SK-N-MC (cell line): ENCODE data around the gene AFF3.
"Not testable (repeated sequence)": the region's sequence is repeated elsewhere in the genome, so short reads cannot be mapped to it uniquely, and the experiment has no call there.

Experiments
- DNase-seq: peaks from one replicate; pipeline ENCODE4 v3.0.0-alpha.2; 2011; ENCODE audit warnings: low read depth, low spot score
- H3K27ac ChIP-seq: fragments of 200-600 bp; sonication (generic); 2 replicates; pipeline ENCODE4 v1.5.1; 2016; ENCODE audit warnings: mixed run types
- H3K36me3 ChIP-seq: fragments of 200-600 bp; sonication (generic); 2 replicates; pipeline ENCODE4 v1.6.1; 2017; ENCODE audit warnings: antibody characterized with exemption, low read length, mixed read lengths; ENCODE audit not compliant: insufficient read depth
- H3K4me3 ChIP-seq: fragments of 200-600 bp; sonication (generic); 2 replicates; pipeline ENCODE4 v1.5.1; 2016
- H3K9ac ChIP-seq: fragments of 200-600 bp; sonication (generic); 2 replicates; pipeline ENCODE4 v1.8.0; 2017; ENCODE audit warnings: mixed run types, mixed read lengths; ENCODE audit not compliant: insufficient read length
- H3K9me3 ChIP-seq: fragments of 200-600 bp; sonication (generic); 2 replicates; pipeline ENCODE4 v1.6.1; 2017; ENCODE audit warnings: low read depth, mild to moderate bottlenecking, antibody characterized with exemption, low read length, moderate library complexity, mixed read lengths
- EZH2 ChIP-seq: fragments of 200-600 bp; sonication (generic); IDR thresholded peaks from one replicate; pipeline ENCODE4 v1.6.1; 2017; ENCODE audit warnings: antibody characterized with exemption
- FOXP2 ChIP-seq: optimal IDR thresholded peaks from 2 replicates; pipeline ENCODE3; 2011; ENCODE audit warnings: mild to moderate bottlenecking, moderate library complexity; ENCODE audit not compliant: insufficient read depth; ENCODE audit errors: extremely low read length, control extremely low read depth
- POLR2AphosphoS5 ChIP-seq: IDR thresholded peaks from 2 replicates; pipeline ENCODE4 v1.6.1; 2012; ENCODE audit warnings: mild to moderate bottlenecking, low read depth, low read length, borderline replicate concordance

AFF3 gene

GRCh38 chr2:99957332-99958133 is 184.9 kb downstream of the AFF3 start:
- Histone ChIP-seq H3K27ac (no peak overlapping the region), H3K36me3 (no peaks in the 10 kb centered on the region), H3K9ac (no peak overlapping the region), H3K9me3 (no peaks in the 10 kb centered on the region), H3K4me3 (no peak overlapping the region)
- TF ChIP-seq POLR2AphosphoS5 (no peak), FOXP2 (no peak), EZH2 (no peak)
- DNase-seq, result no peak

- Histone ChIP-seq H3K36me3 (no peaks in the 10 kb centered on the region), H3K27ac (no peak overlapping the region), H3K9me3 (no peaks in the 10 kb centered on the region), H3K4me3 (no peak overlapping the region), H3K9ac (no peak overlapping the region)
- no peak for DNase-seq
- TF ChIP-seq POLR2AphosphoS5 (no peak), FOXP2 (no peak), EZH2 (no peak)
Measured at GRCh38 chr2:99956232-99957030, 186.0 kb downstream of the AFF3 start.

DNA sequence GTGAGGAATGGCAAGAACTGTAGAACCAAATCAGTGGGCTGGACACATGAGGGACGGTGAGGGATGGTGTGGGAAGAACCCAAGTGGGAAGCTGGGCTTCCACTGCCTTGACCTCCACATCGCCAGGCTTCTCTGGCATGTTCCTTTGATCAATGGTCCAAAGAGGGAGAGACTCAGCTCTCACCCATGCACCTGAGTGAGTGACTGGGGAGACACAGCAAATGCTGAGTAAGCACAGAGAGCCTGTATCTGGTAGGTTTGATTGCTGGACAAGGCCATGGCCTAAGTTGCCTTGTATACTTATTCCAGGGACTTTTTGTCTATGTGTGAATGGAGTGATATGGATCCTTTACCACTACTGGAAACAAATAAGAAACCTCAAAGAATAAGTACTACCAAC is 188.6 kb downstream of the AFF3 start:
- no peaks in the 10 kb centered on the region for H3K36me3 ChIP-seq
- no peak for DNase-seq
- no peak for TF ChIP-seq POLR2AphosphoS5
- no peak for TF ChIP-seq FOXP2
- TF ChIP-seq EZH2, result no peak
- no peak overlapping the region for H3K9ac ChIP-seq
- no peak overlapping the region for H3K4me3 ChIP-seq
- H3K27ac ChIP-seq, result no peak overlapping the region
- H3K9me3 ChIP-seq, result no peaks in the 10 kb centered on the region

DNA sequence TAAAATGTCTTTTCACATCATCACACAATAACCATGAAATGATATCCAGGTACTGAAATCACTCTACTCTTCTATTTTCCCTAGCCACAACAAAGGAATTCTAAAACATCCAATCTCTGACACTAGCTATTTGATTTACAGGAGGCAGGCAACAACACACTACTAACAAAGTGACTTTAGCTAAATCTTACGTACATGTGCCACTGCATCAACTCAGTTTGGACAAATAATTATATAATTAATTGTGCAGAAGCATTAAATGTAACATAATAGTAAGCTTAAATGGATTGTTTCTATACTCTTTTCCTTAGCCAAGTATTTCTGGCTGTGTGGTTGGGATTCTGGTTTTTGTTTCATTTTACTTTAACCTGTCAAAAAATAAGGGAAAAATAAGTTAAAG is 192.4 kb downstream of the AFF3 start:
- no peak for DNase-seq
- no peaks in the 10 kb centered on the region for H3K9me3 ChIP-seq
- H3K27ac ChIP-seq, result no peak overlapping the region
- no peak overlapping the region for H3K9ac ChIP-seq
- H3K4me3 ChIP-seq, result no peak overlapping the region
- no peak for TF ChIP-seq EZH2
- TF ChIP-seq FOXP2, result no peak
- no peak for TF ChIP-seq POLR2AphosphoS5
- H3K36me3 ChIP-seq, result no peaks in the 10 kb centered on the region

- TF ChIP-seq FOXP2 (no peak), EZH2 (no peak), POLR2AphosphoS5 (no peak)
- DNase-seq, result no peak
- H3K4me3 ChIP-seq, result no peak overlapping the region
- H3K9ac ChIP-seq, result no peak overlapping the region
- no peaks in the 10 kb centered on the region for H3K36me3 ChIP-seq
- no peak overlapping the region for H3K27ac ChIP-seq
- H3K9me3 ChIP-seq, result no peaks in the 10 kb centered on the region
Measured at GRCh38 chr2:99949530-99949929, 192.9 kb downstream of the AFF3 start.

DNA sequence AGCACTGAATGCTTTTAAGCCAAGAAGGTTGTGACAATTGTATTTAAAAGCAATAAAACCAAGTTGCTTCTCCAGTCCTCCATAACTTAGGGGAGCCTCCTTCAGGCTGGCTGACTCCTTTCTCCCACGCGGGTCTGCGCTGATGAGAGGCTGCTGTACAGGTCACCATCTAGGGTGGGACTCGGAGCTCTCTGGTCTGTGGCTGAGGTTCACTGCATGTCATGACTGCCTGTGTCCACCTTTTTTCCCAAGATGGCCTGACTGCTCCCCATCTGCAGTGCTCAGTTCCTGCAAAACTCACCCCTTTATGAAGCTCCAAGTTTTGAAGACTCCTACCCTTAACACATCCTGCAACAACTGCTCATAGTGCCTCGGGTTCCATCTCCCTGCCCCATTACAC is 194.4 kb downstream of the AFF3 start:
- no peak overlapping the region for H3K4me3 ChIP-seq
- H3K27ac ChIP-seq, result no peak overlapping the region
- no peaks in the 10 kb centered on the region for H3K36me3 ChIP-seq
- H3K9ac ChIP-seq, result no peak overlapping the region
- no peak for TF ChIP-seq POLR2AphosphoS5
- no peak for TF ChIP-seq EZH2
- no peak for TF ChIP-seq FOXP2
- no peaks in the 10 kb centered on the region for H3K9me3 ChIP-seq
- DNase-seq, result no peak

DNA sequence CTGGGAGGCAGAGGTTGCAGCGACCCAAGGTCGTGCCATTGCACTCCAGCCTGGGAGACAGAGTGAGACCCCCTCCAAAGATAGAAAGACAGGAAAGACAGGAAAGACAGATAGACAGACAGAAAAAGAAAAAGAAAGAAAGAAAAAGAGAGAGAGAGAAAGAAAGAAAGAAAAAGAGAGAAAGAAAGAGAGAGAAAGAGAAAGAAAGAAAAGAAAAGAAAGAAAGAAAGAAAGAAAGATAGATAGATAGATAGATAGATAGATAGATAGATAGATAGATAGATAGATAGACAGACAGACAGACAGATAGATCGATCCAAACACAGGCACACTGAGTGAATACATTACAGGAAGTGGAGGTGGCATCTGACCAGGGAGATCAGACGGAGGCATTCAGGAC is 195.0 kb downstream of the AFF3 start:
- H3K36me3 ChIP-seq, result not testable (repeated sequence)

DNA sequence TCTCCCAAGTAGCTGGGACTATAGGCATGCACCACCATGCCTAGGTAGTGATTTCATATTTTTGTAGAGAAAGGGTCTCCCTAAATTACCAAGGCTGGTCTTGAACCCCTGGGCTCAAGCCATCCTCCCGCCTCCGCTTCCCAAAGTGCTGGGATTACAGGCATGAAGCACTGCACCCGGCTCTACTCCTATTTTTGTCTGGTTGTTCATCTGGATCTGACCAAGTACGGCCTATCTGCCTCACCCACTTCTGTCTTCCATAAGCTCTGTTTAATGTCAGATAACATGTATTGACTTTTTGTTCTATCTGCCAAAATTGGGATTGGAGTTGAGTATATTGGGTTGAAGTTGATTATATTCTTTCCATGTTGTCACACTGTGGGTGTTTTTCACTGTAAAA is 198.4 kb downstream of the AFF3 start:
- Histone ChIP-seq H3K9me3 (no peaks in the 10 kb centered on the region), H3K36me3 (no peaks in the 10 kb centered on the region), H3K9ac (no peak overlapping the region), H3K27ac (no peak overlapping the region), H3K4me3 (no peak overlapping the region)
- no peak for DNase-seq
- TF ChIP-seq FOXP2 (no peak), POLR2AphosphoS5 (no peak), EZH2 (no peak)

More for the DNA sequence above, 195.0 kb downstream of the AFF3 start:
- H3K4me3 ChIP-seq, H3K9ac ChIP-seq, H3K9me3 ChIP-seq, H3K27ac ChIP-seq, DNase-seq: not testable (repeated sequence)
